GM19455 (cell line): ENCODE results near the gene NRXN2.

Source experiments
- ATAC-seq: cut with Tn5 transposase; IDR thresholded peaks from one replicate; pipeline ENCODE4 v1.9.1; 2021; ENCODE audit not compliant: unreplicated experiment

NRXN2 gene

GRCh38 chr11:64594159-64594939 is 128.6 kb downstream of the NRXN2 start:
- ATAC-seq, result no peak

GRCh38 chr11:64593156-64594105 is 129.6 kb downstream of the NRXN2 start:
- ATAC-seq, result no peak

GRCh38 chr11:64592656-64593055 is 130.3 kb downstream of the NRXN2 start:
- ATAC-seq, result no peak

- ATAC-seq, result no peak
These were observed 130.8 kb downstream of the NRXN2 start for GRCh38 chr11:64592234-64592615.

- ATAC-seq, result no peak
These were observed 131.5 kb downstream of the NRXN2 start for GRCh38 chr11:64591257-64592233.

GRCh38 chr11:64590763-64591221 is 132.2 kb downstream of the NRXN2 start, which contains the start of gene SLC22A12:
TSS of gene SLC22A12 (plus strand) at chr11:64591220. CDS start at chr11:64591557, 337 bp downstream.
- no peak for ATAC-seq

- ATAC-seq, result no peak
These were observed 134.3 kb downstream of the NRXN2 start for GRCh38 chr11:64588701-64589100.

- ATAC-seq, result no peak
These were observed 136.6 kb downstream of the NRXN2 start for GRCh38 chr11:64586366-64586765.

- ATAC-seq, result no peak
These were observed 137.8 kb downstream of the NRXN2 start for GRCh38 chr11:64585150-64585549.

GRCh38 chr11:64583296-64584262 is 139.4 kb downstream of the NRXN2 start:
- ATAC-seq, result no peak

GRCh38 chr11:64582885-64583284 is 140.1 kb downstream of the NRXN2 start:
- ATAC-seq, result no peak

- ATAC-seq, result no peak
These were observed 141.9 kb downstream of the NRXN2 start for GRCh38 chr11:64581057-64581523.

GRCh38 chr11:64580412-64580811 is 142.6 kb downstream of the NRXN2 start:
- ATAC-seq, result no peak

- no peak for ATAC-seq
These were observed 145.8 kb downstream of the NRXN2 start for GRCh38 chr11:64577202-64577601.

- no peak for ATAC-seq
These were observed 150.9 kb downstream of the NRXN2 start for GRCh38 chr11:64572143-64572542.

- no peak for ATAC-seq
These were observed 151.4 kb downstream of the NRXN2 start for GRCh38 chr11:64571410-64572091.

GRCh38 chr11:64571050-64571409 is 152.0 kb downstream of the NRXN2 start:
- ATAC-seq, result no peak

GRCh38 chr11:64570341-64570740 is 152.7 kb downstream of the NRXN2 start:
- no peak for ATAC-seq
